PC-9 (cell line): ENCODE results near the gene DCTD. TPM values are rescaled to one million over a fixed set of nuclear protein-coding genes. Genes with fewer than 3 reads are reported as not detected.

Source experiments
- BruUV-seq: library from RNA; stranded (reverse); fragments of 400-500 nt; replicated peaks from 2 replicates; lab custom pipeline; 2021; lab: Mats Ljungman, UMichigan
- CTCF ChIA-PET: fragments of 300-600 bp; sonication (Branson Sonifier 250); formaldehyde crosslinking; loops from one replicate; lab custom pipeline; 2022; ENCODE audit warnings: antibody characterized with exemption; lab: Charles Lee
- POLR2A ChIA-PET: fragments of 300-600 bp; sonication (Branson Sonifier 250); formaldehyde crosslinking; loops from one replicate; lab custom pipeline; 2022; ENCODE audit warnings: antibody characterized with exemption; ENCODE audit not compliant: unreplicated experiment; lab: Charles Lee
- DNase-seq, 2 experiments: peaks; one replicate each; pipeline versions ENCODE4 v3.0.0 to v3.0.0-alpha.2; 2015 to 2022; ENCODE audit warnings: mixed read lengths in 1 of 2
- H2AFZ ChIP-seq: fragments of 200-600 bp; sonication (generic); 2 replicates; pipeline ENCODE4 v1.8.1; 2017; ENCODE audit warnings: antibody characterized with exemption
- H3F3A ChIP-seq: fragments of 200-600 bp; sonication (generic); 2 replicates; pipeline ENCODE4 v1.8.1; 2017; ENCODE audit warnings: antibody characterized with exemption, mild to moderate bottlenecking, low read depth; ENCODE audit not compliant: insufficient read depth
- H3K27ac ChIP-seq: fragments of 200-600 bp; sonication (generic); 2 replicates; pipeline ENCODE4 v1.6.1; 2016; ENCODE audit warnings: mixed run types
- H3K27me3 ChIP-seq: fragments of 200-600 bp; sonication (generic); 2 replicates; pipeline ENCODE4 v1.6.1; 2016; ENCODE audit warnings: low read depth, mixed run types; ENCODE audit not compliant: insufficient read depth
- H3K36me3 ChIP-seq: fragments of 200-600 bp; sonication (generic); 2 replicates; pipeline ENCODE4 v1.6.1; 2016; ENCODE audit warnings: low read depth, mixed run types
- H3K4me1 ChIP-seq: fragments of 200-600 bp; sonication (generic); replicated peaks from 2 replicates; pipeline ENCODE4 v1.6.1; 2016; ENCODE audit warnings: mixed run types; ENCODE audit not compliant: insufficient read depth
- H3K4me2 ChIP-seq: fragments of 200-600 bp; sonication (generic); 2 replicates; pipeline ENCODE4 v1.6.1; 2017; ENCODE audit warnings: mixed run types
- H3K4me3 ChIP-seq: fragments of 200-600 bp; sonication (generic); 2 replicates; pipeline ENCODE4 v1.6.1; 2016; ENCODE audit warnings: mixed run types
- H3K79me2 ChIP-seq: fragments of 200-600 bp; sonication (generic); 2 replicates; pipeline ENCODE4 v1.6.1; 2017; ENCODE audit warnings: low read depth, mixed run types
- H3K9me2 ChIP-seq: fragments of 200-600 bp; sonication (generic); 2 replicates; pipeline ENCODE4 v1.8.1; 2017; ENCODE audit warnings: mild to moderate bottlenecking; ENCODE audit not compliant: insufficient read depth
- H3K9me3 ChIP-seq: fragments of 200-600 bp; sonication (generic); 2 replicates; pipeline ENCODE4 v1.8.1; 2016; ENCODE audit warnings: low read depth; ENCODE audit not compliant: insufficient read depth
- H4K20me1 ChIP-seq: fragments of 200-600 bp; sonication (generic); 2 replicates; pipeline ENCODE4 v1.8.1; 2017; ENCODE audit not compliant: insufficient read depth
- CTCF ChIP-seq: fragments of 200-600 bp; sonication (generic); conservative IDR thresholded peaks from 2 replicates; pipeline ENCODE4 v1.6.1; 2017; ENCODE audit warnings: mixed run types, antibody characterized with exemption, mild to moderate bottlenecking, moderate library complexity
- EZH2 ChIP-seq: fragments of 200-600 bp; sonication (generic); IDR thresholded peaks from 2 replicates; pipeline ENCODE4 v1.8.0; 2017; ENCODE audit warnings: antibody characterized with exemption, low read depth
- intact Hi-C: fragments of 100-400 bp; cut with micrococcal nuclease; formaldehyde crosslinking; loops from one replicate; pipeline ENCODE4 v1.10.0; 2022; ENCODE audit not compliant: unreplicated experiment
- total RNA-seq: library from RNA; stranded (reverse); gene quantifications from 2 replicates; pipeline ENCODE4 v1.2.3, GENCODE V29; 2021

DCTD gene
- total RNA-seq, 1 experiment from 2014 or later: 116 TPM

- peak; percentile 61; the same call in 1 of the 2 replicates for TF ChIP-seq CTCF
- no peak for TF ChIP-seq EZH2
- no peak overlapping the region for H3K4me2 ChIP-seq
Measured at GRCh38 chr4:182925298-182925757, 8.1 kb upstream of the DCTD start.

GRCh38 chr4:182924497-182924896 lies 7.3 kb upstream of the DCTD start:
- Histone ChIP-seq H3K4me1 (no peaks in the 10 kb centered on the region), H3F3A (no peaks in the 10 kb centered on the region), H3K79me2 (no peaks in the 10 kb centered on the region), H3K4me3 (no peak overlapping the region), H3K9me2 (no peaks in the 10 kb centered on the region), H3K9me3 (no peaks in the 10 kb centered on the region), H4K20me1 (no peaks in the 10 kb centered on the region), H3K36me3 (no peaks in the 10 kb centered on the region), H2AFZ (no peak overlapping the region), H3K4me2 (no peak overlapping the region), H3K27ac (no peak overlapping the region), H3K27me3 (0 out of 2 replicates have a peak, but pooled peaks cover 3% of the 10 kb centered on the region)
- no TSS peak for BruUV-seq
- CTCF ChIA-PET: no interaction called here
- POLR2A ChIA-PET: no interaction called here
- intact Hi-C loops: loop anchor here (5.0 to 10.0 kb wide), 2 partner anchors 1622 to 1780 kb away; no protein-coding TSS in a partner anchor
- TF ChIP-seq CTCF (no peak), EZH2 (no peak)
- DNase-seq: no peak

More at GRCh38 chr4:182925298-182925757, 8.1 kb upstream of the DCTD start:
- H3K9me3 ChIP-seq: no peaks in the 10 kb centered on the region
- intact Hi-C loops: loop anchor here (5.0 to 10.0 kb wide), 2 partner anchors 448 to 1781 kb away; no protein-coding TSS in a partner anchor
- ChIA-PET CTCF (interaction anchor here (0.7 kb wide), 1 partner anchor 37 kb away, joined by 3 read pairs; no protein-coding TSS in a partner anchor), POLR2A (no interaction called here)
- H3K9me2 ChIP-seq: no peaks in the 10 kb centered on the region
- H3K27ac ChIP-seq: no peak overlapping the region
- no peak overlapping the region for H2AFZ ChIP-seq
- BruUV-seq: no TSS peak
- no peak overlapping the region for H3K4me3 ChIP-seq
- no peaks in the 10 kb centered on the region for H3K79me2 ChIP-seq
- no peaks in the 10 kb centered on the region for H3K4me1 ChIP-seq
- no peaks in the 10 kb centered on the region for H4K20me1 ChIP-seq
- H3K27me3 ChIP-seq: 0 out of 2 replicates have a peak, but pooled peaks cover 3% of the 10 kb centered on the region
- no peaks in the 10 kb centered on the region for H3F3A ChIP-seq
- H3K36me3 ChIP-seq: no peaks in the 10 kb centered on the region
- peak; percentile 52 to 59 for DNase-seq

GRCh38 chr4:182923796-182924340 lies 6.7 kb upstream of the DCTD start:
- intact Hi-C loops: loop anchor here (5.0 to 10.0 kb wide), 2 partner anchors 1622 to 1779 kb away; no protein-coding TSS in a partner anchor
- POLR2A ChIA-PET: no interaction called here

More at GRCh38 chr4:182923796-182924340, 6.7 kb upstream of the DCTD start:
- Histone ChIP-seq H3K9me3 (no peaks in the 10 kb centered on the region), H3K27ac (no peak overlapping the region), H3K79me2 (no peaks in the 10 kb centered on the region), H3K4me2 (no peak overlapping the region), H3K4me1 (no peaks in the 10 kb centered on the region), H3K27me3 (0 out of 2 replicates have a peak, but pooled peaks cover 3% of the 10 kb centered on the region), H3K36me3 (no peaks in the 10 kb centered on the region), H4K20me1 (no peaks in the 10 kb centered on the region), H3K9me2 (no peaks in the 10 kb centered on the region), H3F3A (no peaks in the 10 kb centered on the region), H2AFZ (no peak overlapping the region), H3K4me3 (no peak overlapping the region)
- CTCF ChIA-PET: no interaction called here
- TF ChIP-seq EZH2: no peak
- TF ChIP-seq CTCF: no peak
- no peak for DNase-seq
- no TSS peak for BruUV-seq
